Gastrocnemius medialis (tissue), 4 donors: ENCODE results near the gene NOL11.

Source experiments
- CTCF ChIP-seq, 5 experiments: fragments of 450-650 bp in 3 of 5; fragments of 200-600 bp in 2 of 5; sonication (generic) in 2 of 5; IDR thresholded peaks in 4 of 5; conservative IDR thresholded peaks in 1 of 5; 1 replicate in 4 of 5; 2 replicates in 1 of 5; pipeline ENCODE4 v1.5.1; 2016 to 2019; ENCODE audit warnings: antibody characterized with exemption in 5 of 5, mild to moderate bottlenecking in 3 of 5, moderate library complexity in 3 of 5
- POLR2A ChIP-seq, 2 donors: fragments of 450-650 bp; IDR thresholded peaks; one replicate each; pipeline ENCODE4 v1.6.1; 2017; ENCODE audit warnings: antibody characterized with exemption in 2 of 2, mild to moderate bottlenecking in 2 of 2, moderate library complexity in 2 of 2

GRCh38 chr17:67785504-67785903 lies 67.8 kb downstream of the NOL11 start:
- TF ChIP-seq CTCF (IDR thresholded peaks at IDR 0.05 in 4 of 5, conservative IDR thresholded peaks at IDR 0.05 in 1 of 5) (no peak), POLR2A (IDR thresholded peaks at IDR 0.05) (no peak)
